Smooth muscle cell (in vitro differentiated cells): ENCODE measurements around the gene APP. TPM values are rescaled to one million over a fixed set of nuclear protein-coding genes. Genes with fewer than 3 reads are reported as not detected.

Experiments used
- DNase-seq: peaks from one replicate; lab custom pipeline; 2025; ENCODE audit not compliant: unreplicated experiment; lab: John Stamatoyannopoulos, UW
- H2AFZ ChIP-seq: fragments of 200-600 bp; sonication (generic); 2 replicates; pipeline ENCODE4 v1.6.0; 2016; ENCODE audit warnings: antibody characterized with exemption, low read depth, mild to moderate bottlenecking
- H3F3A ChIP-seq: fragments of 200-600 bp; sonication (generic); 2 replicates; pipeline ENCODE4 v1.6.0; 2017; ENCODE audit warnings: antibody characterized with exemption, low read depth
- H3K27ac ChIP-seq: fragments of 200-600 bp; sonication (generic); 2 replicates; pipeline ENCODE4 v1.5.1; 2016; ENCODE audit warnings: low read depth, mild to moderate bottlenecking
- H3K27me3 ChIP-seq: fragments of 200-600 bp; sonication (generic); 2 replicates; pipeline ENCODE4 v1.6.1; 2016; ENCODE audit warnings: low read depth, mild to moderate bottlenecking
- H3K36me3 ChIP-seq: fragments of 200-600 bp; sonication (generic); 2 replicates; pipeline ENCODE4 v1.5.1; 2016; ENCODE audit warnings: low read depth
- H3K4me1 ChIP-seq: fragments of 200-600 bp; sonication (generic); 2 replicates; pipeline ENCODE4 v1.5.1; 2016; ENCODE audit warnings: low read depth
- H3K4me2 ChIP-seq: fragments of 200-600 bp; sonication (generic); 2 replicates; pipeline ENCODE4 v1.6.0; 2016; ENCODE audit warnings: mild to moderate bottlenecking
- H3K4me3 ChIP-seq: fragments of 200-600 bp; sonication (generic); 2 replicates; pipeline ENCODE4 v1.5.1; 2016; ENCODE audit warnings: mild to moderate bottlenecking
- H3K79me2 ChIP-seq: fragments of 200-600 bp; sonication (generic); 2 replicates; pipeline ENCODE4 v1.6.0; 2016; ENCODE audit warnings: low read depth, mild to moderate bottlenecking
- H3K9ac ChIP-seq: fragments of 200-600 bp; sonication (generic); 2 replicates; pipeline ENCODE4 v1.6.0; 2016; ENCODE audit warnings: low read depth
- H3K9me3 ChIP-seq: fragments of 200-600 bp; sonication (generic); replicated peaks from 2 replicates; pipeline ENCODE4 v1.5.1; 2016; ENCODE audit warnings: low read depth
- H4K20me1 ChIP-seq: fragments of 200-600 bp; sonication (generic); 2 replicates; pipeline ENCODE4 v1.6.0; 2016; ENCODE audit warnings: low read depth
- WGBS: methylation state at CpG from one replicate; pipeline ENCODE4 v1.1.7; 2016; ENCODE audit warnings: low lambda C conversion rate; 5-methylcytosine and 5-hydroxymethylcytosine counted together
- polyA plus RNA-seq: library from polyadenylated mRNA; unstranded; fragments of >200 nt; fragmentation: Nextera tagmentation; extraction: Ambion mirVana; gene quantifications from 2 replicates; pipeline ENCODE4 v1.2.1, GENCODE V29; 2016
- total RNA-seq: library from RNA; depleted of rRNA; stranded (reverse); fragments of >200 nt; gene quantifications from 2 replicates; pipeline ENCODE4 v1.2.3, GENCODE V29; 2014
- TF ChIP-seq, protein P1 (sequence below): fragments of 200-600 bp; sonication (generic); IDR thresholded peaks from 2 replicates; pipeline ENCODE4 v1.5.1; 2017; ENCODE audit warnings: borderline replicate concordance, mild to moderate bottlenecking, antibody characterized with exemption; ENCODE audit not compliant: insufficient read depth, poor library complexity, severe bottlenecking

Gene APP
- total and polyA plus RNA-seq, 2 experiments from 2014 or later: 65.3 to 459 TPM

DNA sequence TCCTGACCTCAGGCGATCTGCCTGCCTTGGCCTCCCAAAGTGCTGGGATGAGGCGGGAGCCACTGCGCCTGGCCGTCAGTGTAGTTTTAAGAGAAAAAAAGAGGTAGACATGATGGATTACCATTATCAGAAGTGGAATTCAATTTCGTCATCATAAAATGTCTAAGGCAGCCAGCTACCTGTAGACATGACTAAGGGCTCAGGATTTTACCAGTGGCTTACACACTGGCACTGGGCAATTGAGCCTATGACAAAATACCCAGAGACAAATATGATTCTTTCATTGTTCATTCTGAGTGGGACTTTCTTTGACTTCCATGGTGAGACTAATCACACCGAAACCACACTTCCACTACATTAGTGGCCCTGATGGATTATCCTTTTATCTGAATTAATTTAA lies 254.3 kb downstream of the APP start:
- Histone ChIP-seq H3K4me2 (no peak overlapping the region), H3K27ac (no peak overlapping the region), H3K36me3 (no peaks in the 10 kb centered on the region), H3K9me3 (no peaks in the 10 kb centered on the region), H3K27me3 (no peaks in the 10 kb centered on the region), H3K79me2 (peaks cover 22% of the 10 kb centered on the region), H3K9ac (no peak overlapping the region), H3K4me3 (no peak overlapping the region), H3F3A (no peaks in the 10 kb centered on the region), H4K20me1 (peaks cover 10% of the 10 kb centered on the region), H2AFZ (no peak overlapping the region), H3K4me1 (no peaks in the 10 kb centered on the region)
- WGBS: 92% methylated on average over 6 of the region's 6 CpGs
- no peak for DNase-seq
- TF ChIP-seq, protein P1, sequence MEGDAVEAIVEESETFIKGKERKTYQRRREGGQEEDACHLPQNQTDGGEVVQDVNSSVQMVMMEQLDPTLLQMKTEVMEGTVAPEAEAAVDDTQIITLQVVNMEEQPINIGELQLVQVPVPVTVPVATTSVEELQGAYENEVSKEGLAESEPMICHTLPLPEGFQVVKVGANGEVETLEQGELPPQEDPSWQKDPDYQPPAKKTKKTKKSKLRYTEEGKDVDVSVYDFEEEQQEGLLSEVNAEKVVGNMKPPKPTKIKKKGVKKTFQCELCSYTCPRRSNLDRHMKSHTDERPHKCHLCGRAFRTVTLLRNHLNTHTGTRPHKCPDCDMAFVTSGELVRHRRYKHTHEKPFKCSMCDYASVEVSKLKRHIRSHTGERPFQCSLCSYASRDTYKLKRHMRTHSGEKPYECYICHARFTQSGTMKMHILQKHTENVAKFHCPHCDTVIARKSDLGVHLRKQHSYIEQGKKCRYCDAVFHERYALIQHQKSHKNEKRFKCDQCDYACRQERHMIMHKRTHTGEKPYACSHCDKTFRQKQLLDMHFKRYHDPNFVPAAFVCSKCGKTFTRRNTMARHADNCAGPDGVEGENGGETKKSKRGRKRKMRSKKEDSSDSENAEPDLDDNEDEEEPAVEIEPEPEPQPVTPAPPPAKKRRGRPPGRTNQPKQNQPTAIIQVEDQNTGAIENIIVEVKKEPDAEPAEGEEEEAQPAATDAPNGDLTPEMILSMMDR: no peak

DNA sequence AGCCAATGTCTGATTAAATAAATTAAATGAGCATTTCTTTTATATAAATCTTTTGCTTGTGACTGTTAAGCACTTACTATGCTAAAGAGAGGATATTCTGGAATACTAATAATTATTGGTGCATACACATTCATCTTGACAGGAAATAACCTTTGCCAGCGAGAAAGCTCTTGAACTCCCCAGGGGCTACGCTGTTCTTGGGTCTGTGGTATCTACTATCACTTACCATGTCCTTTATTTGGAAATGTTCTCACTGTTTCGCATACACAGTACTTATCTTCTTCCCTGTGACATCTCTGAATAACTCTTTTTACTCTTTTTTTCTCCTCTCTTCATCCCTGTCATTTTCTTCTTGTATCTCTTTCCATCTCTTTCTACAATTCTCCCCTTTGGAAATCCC lies 257.1 kb downstream of the APP start:
- H3K4me1 ChIP-seq: no peaks in the 10 kb centered on the region
- no peak for DNase-seq
- no peaks in the 10 kb centered on the region for H3F3A ChIP-seq
- H3K9me3 ChIP-seq: no peaks in the 10 kb centered on the region
- H4K20me1 ChIP-seq: peaks cover 10% of the 10 kb centered on the region
- no peak overlapping the region for H3K4me3 ChIP-seq
- TF ChIP-seq, protein P1: no peak
- no peak overlapping the region for H2AFZ ChIP-seq
- H3K36me3 ChIP-seq: peaks cover 9% of the 10 kb centered on the region
- WGBS: 90% methylated on average over 3 of the region's 3 CpGs
- no peak overlapping the region for H3K9ac ChIP-seq
- H3K4me2 ChIP-seq: no peak overlapping the region
- no peaks in the 10 kb centered on the region for H3K27me3 ChIP-seq
- H3K79me2 ChIP-seq: peaks cover 22% of the 10 kb centered on the region
- H3K27ac ChIP-seq: no peak overlapping the region

DNA sequence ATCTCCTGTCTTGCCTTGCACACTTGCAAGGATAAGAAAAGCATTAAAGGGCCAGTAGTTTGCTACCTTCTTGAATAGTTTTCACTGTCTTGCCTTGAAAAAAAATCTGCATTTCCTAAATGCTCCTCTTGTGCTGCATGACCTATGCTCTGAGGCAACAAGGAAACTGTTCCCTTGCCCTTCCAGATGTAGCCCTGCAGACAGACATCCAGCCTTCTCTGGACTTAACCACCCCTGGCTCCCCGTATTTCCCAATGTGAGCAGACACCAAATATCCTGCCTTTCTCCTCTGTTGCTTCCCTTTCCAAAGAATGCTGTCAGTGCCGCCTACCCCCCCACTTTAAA lies 258.2 kb downstream of the APP start:
- Histone ChIP-seq H3K36me3 (peaks cover 9% of the 10 kb centered on the region), H2AFZ (no peak overlapping the region), H4K20me1 (peaks cover 10% of the 10 kb centered on the region), H3K4me1 (no peaks in the 10 kb centered on the region), H3K4me3 (no peak overlapping the region), H3K27me3 (no peaks in the 10 kb centered on the region), H3K79me2 (peaks cover 16% of the 10 kb centered on the region), H3K4me2 (no peak overlapping the region), H3F3A (no peaks in the 10 kb centered on the region), H3K9ac (no peak overlapping the region), H3K9me3 (no peaks in the 10 kb centered on the region), H3K27ac (no peak overlapping the region)
- DNase-seq: no peak
- TF ChIP-seq, protein P1: no peak
- WGBS: 97% methylated on average over 2 of the region's 2 CpGs

DNA sequence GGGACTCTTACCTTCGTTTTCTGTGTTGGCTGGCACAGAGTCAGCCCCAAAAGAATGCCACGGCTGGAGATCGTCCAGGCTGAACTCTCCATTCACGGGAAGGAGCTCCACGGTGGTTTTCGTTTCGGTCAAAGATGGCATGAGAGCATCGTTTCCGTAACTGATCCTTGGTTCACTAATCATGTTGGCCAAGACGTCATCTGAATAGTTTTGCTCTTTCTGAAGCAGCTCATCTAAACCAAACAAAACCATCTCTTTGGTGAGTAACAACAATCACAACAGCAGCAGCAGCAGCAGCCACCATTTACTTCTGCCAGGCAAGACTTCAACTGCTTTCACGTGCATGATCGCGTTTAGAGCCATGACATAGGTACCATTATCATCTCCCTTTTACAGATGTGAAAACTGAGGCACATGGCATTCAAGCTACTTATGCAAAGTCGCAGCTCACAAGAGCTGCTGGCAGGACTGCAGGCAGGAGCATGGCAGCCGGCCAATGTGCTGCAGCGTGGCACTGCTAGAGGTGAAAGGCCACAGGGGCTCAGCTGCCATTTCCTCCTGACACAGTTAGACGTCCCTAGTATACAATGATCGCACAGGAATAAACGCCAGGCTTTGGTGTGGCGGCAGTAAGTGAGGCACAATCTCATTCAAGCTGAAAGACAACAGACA lies 258.7 kb downstream of the APP start:
- Histone ChIP-seq H3K27me3 (no peaks in the 10 kb centered on the region), H3K4me1 (no peaks in the 10 kb centered on the region), H2AFZ (no peak overlapping the region), H3K27ac (no peak overlapping the region), H3K4me3 (no peak overlapping the region), H3K36me3 (peaks cover 9% of the 10 kb centered on the region), H3K9me3 (no peaks in the 10 kb centered on the region), H3K4me2 (no peak overlapping the region), H3F3A (no peaks in the 10 kb centered on the region), H4K20me1 (peaks cover 10% of the 10 kb centered on the region), H3K79me2 (peaks cover 12% of the 10 kb centered on the region), H3K9ac (no peak overlapping the region)
- 96% methylated on average over 20 of the region's 20 CpGs for WGBS
- TF ChIP-seq, protein P1: no peak
- DNase-seq: no peak
